HG02798 (cell line): ENCODE data around the gene ARHGAP10.

ENCODE experiments used
- ATAC-seq: cut with Tn5 transposase; IDR thresholded peaks from one replicate; pipeline ENCODE4 v1.9.1; 2021; ENCODE audit warnings: mild to moderate bottlenecking; ENCODE audit not compliant: unreplicated experiment, poor library complexity

ARHGAP10 gene

GRCh38 chr4:148101235-148101634 lies 369.3 kb downstream of the ARHGAP10 start:
- ATAC-seq, result no peak

- no peak for ATAC-seq
These were observed 369.9 kb downstream of the ARHGAP10 start for GRCh38 chr4:148101790-148102189.

- ATAC-seq, result no peak
These were observed 371.9 kb downstream of the ARHGAP10 start for GRCh38 chr4:148103597-148104355.

- ATAC-seq, result no peak
These were observed 376.9 kb downstream of the ARHGAP10 start for GRCh38 chr4:148108766-148109165.

GRCh38 chr4:148109216-148109615 lies 377.3 kb downstream of the ARHGAP10 start:
- no peak for ATAC-seq

GRCh38 chr4:148110169-148110568 lies 378.3 kb downstream of the ARHGAP10 start:
- ATAC-seq, result no peak

GRCh38 chr4:148112231-148112982 lies 380.5 kb downstream of the ARHGAP10 start:
- no peak for ATAC-seq

GRCh38 chr4:148114436-148114835 lies 382.5 kb downstream of the ARHGAP10 start:
- ATAC-seq, result no peak

- no peak for ATAC-seq
These were observed 384.4 kb downstream of the ARHGAP10 start for GRCh38 chr4:148116264-148116663.

GRCh38 chr4:148116969-148117368 lies 385.1 kb downstream of the ARHGAP10 start:
- no peak for ATAC-seq

GRCh38 chr4:148118179-148118578 lies 386.3 kb downstream of the ARHGAP10 start:
- no peak for ATAC-seq

- no peak for ATAC-seq
These were observed 386.7 kb downstream of the ARHGAP10 start for GRCh38 chr4:148118633-148119032.

- ATAC-seq, result no peak
These were observed 388.3 kb downstream of the ARHGAP10 start for GRCh38 chr4:148120216-148120615.
